Measurements from ENCODE around the gene WDFY4.

WDFY4 gene

GRCh38 chr10:48976196-48976595 lies 291.5 kb downstream of the WDFY4 start:
- Histone ChIP-seq H3K79me2 (no peaks in the 10 kb centered on the region), H3K9ac (no peak overlapping the region), H3K4me2 (ENCODE audit: low read length) (no peak overlapping the region), H3K27ac (no peak overlapping the region), H3K4me1 (peaks cover 4% of the 10 kb centered on the region), H3K36me3 (ENCODE audit: control insufficient read depth, insufficient read depth, low read length) (no peaks in the 10 kb centered on the region), H3K4me3 (ENCODE audit: low read depth, low read length) (no peak overlapping the region), H3K27me3 (ENCODE audit: control insufficient read depth, insufficient read depth, low read length) (no peaks in the 10 kb centered on the region), H2AFZ (no peak overlapping the region), H3K9me3 (ENCODE audit: control insufficient read depth, low read length) (no peaks in the 10 kb centered on the region)
- TF ChIP-seq CTCF (IDR thresholded peaks at IDR 0.05) = peak; percentile 64

GRCh38 chr10:48978318-48978717 lies 293.6 kb downstream of the WDFY4 start:
- no peak overlapping the region for H3K4me2 ChIP-seq (ENCODE audit: low read length)
- no peaks in the 10 kb centered on the region for H3K27me3 ChIP-seq (ENCODE audit: control insufficient read depth, insufficient read depth, low read length)
- H3K9ac ChIP-seq = no peak overlapping the region
- no peak overlapping the region for H2AFZ ChIP-seq
- H3K79me2 ChIP-seq = no peaks in the 10 kb centered on the region
- no peaks in the 10 kb centered on the region for H3K9me3 ChIP-seq (ENCODE audit: control insufficient read depth, low read length)
- no peaks in the 10 kb centered on the region for H3K36me3 ChIP-seq (ENCODE audit: control insufficient read depth, insufficient read depth, low read length)
- TF ChIP-seq CTCF (IDR thresholded peaks at IDR 0.05) = no peak
- no peak overlapping the region for H3K4me3 ChIP-seq (ENCODE audit: low read depth, low read length)
- peaks cover 9% of the 10 kb centered on the region for H3K4me1 ChIP-seq
- no peak overlapping the region for H3K27ac ChIP-seq

GRCh38 chr10:48981310-48981907 lies 296.7 kb downstream of the WDFY4 start:
- peak overlapping the region; percentile 55 for H2AFZ ChIP-seq
- peak; percentile 95 for TF ChIP-seq CTCF (IDR thresholded peaks at IDR 0.05)

GRCh38 chr10:48982584-48982983 lies 297.9 kb downstream of the WDFY4 start:
- TF ChIP-seq CTCF (IDR thresholded peaks at IDR 0.05) = no peak
- Histone ChIP-seq H2AFZ (no peak overlapping the region), H3K79me2 (no peaks in the 10 kb centered on the region), H3K27me3 (ENCODE audit: control insufficient read depth, insufficient read depth, low read length) (no peaks in the 10 kb centered on the region), H3K27ac (no peak overlapping the region), H3K9me3 (ENCODE audit: control insufficient read depth, low read length) (no peaks in the 10 kb centered on the region), H3K9ac (no peak overlapping the region), H3K4me2 (ENCODE audit: low read length) (no peak overlapping the region), H3K4me1 (peaks cover 9% of the 10 kb centered on the region), H3K4me3 (ENCODE audit: low read depth, low read length) (no peak overlapping the region), H3K36me3 (ENCODE audit: control insufficient read depth, insufficient read depth, low read length) (no peaks in the 10 kb centered on the region)

More at GRCh38 chr10:48981310-48981907, 296.7 kb downstream of the WDFY4 start:
- Histone ChIP-seq H3K4me1 (peaks cover 9% of the 10 kb centered on the region), H3K9me3 (ENCODE audit: control insufficient read depth, low read length) (no peaks in the 10 kb centered on the region), H3K4me3 (ENCODE audit: low read depth, low read length) (no peak overlapping the region), H3K36me3 (ENCODE audit: control insufficient read depth, insufficient read depth, low read length) (no peaks in the 10 kb centered on the region), H3K4me2 (ENCODE audit: low read length) (no peak overlapping the region), H3K9ac (no peak overlapping the region), H3K79me2 (no peaks in the 10 kb centered on the region), H3K27ac (no peak overlapping the region), H3K27me3 (ENCODE audit: control insufficient read depth, insufficient read depth, low read length) (no peaks in the 10 kb centered on the region)
